Kidney tubule cell (primary cell): Measurements from ENCODE around the gene SERHL2.
"Not testable (repeated sequence)": the region's sequence is repeated elsewhere in the genome, so short reads cannot be mapped to it uniquely, and the experiment has no call there.

Experiments
- DNase-seq: peaks from one replicate; pipeline ENCODE4 v3.0.0-alpha.2; 2018; ENCODE audit warnings: low spot score

Gene SERHL2

DNA sequence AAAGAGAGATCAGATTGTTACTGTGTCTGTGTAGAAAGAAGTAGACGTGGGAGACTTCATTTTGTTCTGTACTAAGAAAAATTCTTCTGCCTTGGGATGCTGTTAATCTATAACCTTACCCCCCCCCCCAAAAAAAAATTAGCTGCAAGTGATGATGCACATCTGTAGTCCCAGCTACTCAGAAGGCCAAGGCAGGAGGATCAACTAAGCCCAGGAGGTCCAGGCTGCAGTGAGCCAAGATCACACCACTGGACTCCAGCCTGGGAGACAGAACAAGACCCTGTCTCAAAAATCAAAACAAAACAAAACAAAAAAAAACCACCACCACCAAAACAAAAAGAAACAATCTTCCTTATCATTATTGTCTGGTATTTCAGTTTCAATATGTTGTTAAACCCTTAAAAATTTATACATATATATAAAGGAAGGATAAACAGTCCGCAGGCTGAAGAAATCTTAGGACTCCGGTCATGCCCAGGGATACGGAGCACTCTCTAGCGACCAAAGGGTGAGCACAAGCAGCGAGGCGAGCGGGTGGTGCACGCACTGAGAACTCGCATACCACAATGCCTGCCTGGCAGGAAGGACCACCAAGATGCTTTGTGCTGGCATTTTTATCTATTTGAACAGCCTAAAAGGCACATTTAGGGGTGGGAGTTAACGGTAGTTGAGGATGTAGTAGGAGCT lies 54.5 kb downstream of the SERHL2 start:
- peak; percentile 38 for DNase-seq

DNA sequence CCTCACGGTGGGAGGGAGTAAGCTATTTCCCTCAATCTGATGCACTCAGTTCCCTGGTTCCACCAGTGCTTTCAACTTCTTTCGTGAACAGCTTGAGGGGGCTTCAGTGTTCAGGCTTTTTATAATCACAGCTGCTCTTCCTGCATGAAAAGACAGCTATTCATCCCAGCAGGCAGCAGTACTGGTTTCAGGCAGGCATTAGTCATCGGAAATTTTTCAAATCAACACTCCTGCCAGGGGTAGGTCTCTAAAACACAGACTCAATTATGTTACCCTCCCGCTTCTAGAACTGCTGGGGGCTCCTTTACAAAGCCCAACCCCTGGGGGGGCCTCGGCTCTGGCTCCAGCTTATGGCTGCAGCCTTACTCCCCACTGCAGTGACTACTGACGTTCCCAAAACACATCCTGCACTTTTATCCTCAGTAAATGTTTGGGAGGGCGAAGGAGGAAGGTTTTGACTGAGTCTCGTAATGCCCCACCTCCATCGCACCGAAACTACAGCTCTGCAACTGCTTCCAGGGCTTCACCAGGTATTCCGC lies 55.1 kb downstream of the SERHL2 start:
- DNase-seq: peak; percentile 69

DNA sequence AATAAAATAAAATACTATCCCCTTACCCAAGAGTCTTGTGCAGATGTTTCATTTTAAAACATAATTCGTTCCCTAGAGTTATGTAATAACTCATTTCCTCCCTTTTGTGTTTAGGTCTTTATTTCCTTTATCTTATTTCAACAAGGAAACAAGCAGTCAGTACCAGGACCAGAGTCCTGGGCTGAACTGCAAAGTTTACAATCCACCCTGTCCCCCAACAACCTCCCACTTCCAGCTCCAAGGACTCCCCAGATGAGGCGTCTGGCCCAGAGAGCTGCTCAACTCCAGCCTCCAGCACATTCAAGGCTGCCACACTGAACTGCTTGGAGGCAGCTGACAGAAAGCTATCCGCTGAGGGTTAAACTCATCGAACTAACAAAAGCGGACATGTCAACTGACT lies 56.4 kb downstream of the SERHL2 start:
- no peak for DNase-seq

DNA sequence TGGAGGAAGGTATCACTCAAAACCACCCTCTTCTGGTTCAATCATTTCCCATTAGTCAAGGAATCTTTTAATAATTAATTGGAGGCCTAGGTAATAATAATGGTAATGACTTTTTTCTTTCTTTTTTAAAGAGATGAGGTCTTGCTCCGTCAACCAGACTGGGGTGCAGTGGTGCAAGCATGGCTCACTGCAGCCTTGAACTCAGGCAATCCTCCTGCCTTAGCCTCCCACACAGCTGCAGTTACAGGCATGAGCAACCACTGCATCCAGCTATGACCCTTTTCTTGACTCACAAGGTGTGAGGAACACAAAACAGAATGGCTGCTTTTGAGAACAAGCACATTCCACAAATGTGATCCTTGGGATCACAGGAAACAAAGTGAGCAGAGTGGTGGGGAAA lies 57.3 kb downstream of the SERHL2 start:
- DNase-seq: peak; percentile 93

DNA sequence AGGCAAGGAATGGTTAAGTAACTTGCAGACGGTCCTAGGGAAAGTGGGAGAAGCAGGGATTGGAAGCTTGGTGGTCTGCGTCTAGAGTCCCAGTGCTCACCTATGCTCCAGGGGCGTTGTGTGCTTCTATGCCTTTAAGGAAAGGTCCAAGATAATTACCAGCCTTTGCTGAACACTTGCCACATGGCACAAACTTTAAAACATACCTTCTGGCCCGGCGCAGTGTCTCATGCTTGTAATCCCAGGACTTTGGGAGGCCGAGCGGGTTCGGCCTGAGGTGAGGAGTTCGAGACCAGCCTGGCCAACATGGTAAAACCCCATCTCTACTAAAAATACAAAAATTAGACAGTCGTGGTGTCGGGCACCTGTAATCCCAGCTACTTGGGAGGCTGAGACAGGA lies 58.6 kb downstream of the SERHL2 start:
- DNase-seq: no peak

DNA sequence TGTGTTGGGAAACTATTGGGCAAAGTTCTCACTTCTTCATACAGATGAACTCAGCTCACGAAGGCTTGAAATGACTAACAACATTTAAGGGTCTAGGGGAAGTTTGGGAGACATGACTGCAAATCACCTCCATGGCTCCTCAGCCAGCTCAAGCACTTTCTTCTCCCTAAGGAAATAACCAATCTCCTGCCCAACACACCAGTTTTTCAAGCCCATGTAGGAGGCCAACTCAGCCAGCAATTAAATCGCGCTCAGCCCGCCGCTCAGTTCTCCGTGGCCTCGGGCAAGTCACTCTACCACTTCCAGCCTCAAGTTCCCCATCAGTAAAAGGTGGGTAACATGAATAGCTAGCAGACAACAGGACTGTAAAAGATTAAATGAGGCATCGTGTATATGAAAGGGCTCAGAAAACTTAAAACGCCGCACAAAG lies 60.1 kb downstream of the SERHL2 start:
- DNase-seq: peak; percentile 42

DNA sequence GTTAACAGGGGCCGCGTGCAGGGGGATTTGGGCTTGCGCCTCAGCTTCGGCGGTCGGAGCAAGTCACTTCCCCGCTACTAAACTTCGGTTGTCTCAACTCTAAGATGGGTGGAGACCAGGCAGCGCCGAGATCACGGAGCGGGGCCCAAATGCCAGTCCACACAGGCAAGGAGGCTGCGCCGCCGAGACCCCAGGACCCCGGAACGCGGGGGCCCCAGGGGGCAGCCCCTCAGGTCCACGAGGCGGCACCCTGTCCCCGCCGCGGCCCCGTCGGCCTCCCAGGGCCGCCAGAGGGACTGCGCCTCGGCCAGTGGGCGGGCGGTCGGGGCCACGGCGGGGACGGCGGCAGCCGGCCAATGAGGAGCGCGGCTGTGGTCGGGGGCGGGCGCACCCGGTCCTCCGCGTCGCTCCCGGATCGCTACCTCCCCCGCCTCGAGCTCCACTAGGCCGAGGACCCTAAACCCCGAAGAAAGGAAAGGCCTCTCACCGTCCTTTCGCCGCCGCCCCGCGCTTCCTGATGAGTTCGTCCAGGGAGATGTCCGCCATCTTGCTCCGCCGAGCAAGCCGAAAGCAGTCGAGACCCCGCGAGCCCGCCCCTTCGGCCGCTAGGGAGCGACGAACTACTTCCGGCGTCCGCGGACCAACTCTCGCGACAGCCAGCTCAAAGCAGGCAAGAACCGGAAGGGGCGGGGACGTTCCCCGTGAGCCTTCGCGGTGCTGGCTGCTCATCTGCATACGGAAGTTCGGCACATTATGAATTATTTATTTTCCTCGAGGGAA lies 60.7 kb downstream of the SERHL2 start, which contains the start of gene POLDIP3:
TSS of gene POLDIP3 (minus strand) at position 572 of the 780 bp plus-strand sequence. CDS start at position 546, 26 bp downstream.
- DNase-seq: peak; percentile 98

DNA sequence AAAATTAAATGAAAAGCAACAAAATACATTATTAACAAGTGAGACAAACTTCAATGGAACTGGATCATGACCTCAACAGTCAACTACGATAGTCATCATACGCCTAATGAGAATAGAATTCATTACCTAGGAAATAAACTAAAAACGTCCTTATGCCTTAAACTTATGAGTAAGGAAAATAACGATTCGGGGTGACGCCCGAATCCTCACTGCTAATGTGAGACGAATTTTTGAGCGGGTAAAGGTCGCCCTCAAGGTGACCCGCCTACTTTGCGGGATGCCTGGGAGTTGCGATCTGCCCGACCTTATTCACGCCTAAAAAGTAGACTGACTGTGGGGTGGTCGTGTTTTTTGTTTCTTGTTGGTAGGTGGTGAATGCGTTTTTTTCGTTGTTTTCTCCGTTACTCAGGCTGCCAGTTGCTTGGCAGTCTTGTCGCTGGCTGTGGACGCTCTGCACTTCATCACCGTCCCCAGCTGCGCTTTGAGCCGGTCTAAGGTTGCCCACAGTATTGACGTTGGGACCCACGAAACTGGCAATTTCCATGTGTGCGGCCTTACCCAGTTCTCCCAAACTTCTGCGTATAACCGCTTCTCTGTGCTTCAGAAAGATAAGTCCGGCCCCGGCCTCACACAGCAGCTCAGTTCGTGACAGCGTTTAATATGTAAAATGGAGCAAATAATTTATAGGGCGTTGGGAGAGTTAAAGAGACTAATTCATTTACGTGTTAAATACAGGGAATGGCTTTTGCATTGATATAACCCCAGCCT lies 61.5 kb downstream of the SERHL2 start:
- DNase-seq: peak; percentile 100

DNA sequence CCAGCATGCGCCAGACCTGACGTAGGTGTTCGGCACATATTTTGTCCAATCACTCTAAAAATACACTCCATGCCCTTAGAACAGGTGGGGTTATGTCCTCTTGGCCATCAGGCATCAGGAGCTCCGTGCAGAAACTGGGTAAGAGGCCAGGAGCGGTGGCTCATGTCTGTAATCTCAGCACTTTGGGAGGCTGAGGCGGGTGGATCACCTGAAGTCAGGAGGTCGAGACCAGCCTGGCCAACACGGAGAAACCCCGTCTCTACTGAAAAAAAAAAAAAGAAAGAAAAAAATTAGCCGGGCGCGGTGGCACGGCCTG lies 62.1 kb downstream of the SERHL2 start:
- DNase-seq: not testable (repeated sequence)

DNA sequence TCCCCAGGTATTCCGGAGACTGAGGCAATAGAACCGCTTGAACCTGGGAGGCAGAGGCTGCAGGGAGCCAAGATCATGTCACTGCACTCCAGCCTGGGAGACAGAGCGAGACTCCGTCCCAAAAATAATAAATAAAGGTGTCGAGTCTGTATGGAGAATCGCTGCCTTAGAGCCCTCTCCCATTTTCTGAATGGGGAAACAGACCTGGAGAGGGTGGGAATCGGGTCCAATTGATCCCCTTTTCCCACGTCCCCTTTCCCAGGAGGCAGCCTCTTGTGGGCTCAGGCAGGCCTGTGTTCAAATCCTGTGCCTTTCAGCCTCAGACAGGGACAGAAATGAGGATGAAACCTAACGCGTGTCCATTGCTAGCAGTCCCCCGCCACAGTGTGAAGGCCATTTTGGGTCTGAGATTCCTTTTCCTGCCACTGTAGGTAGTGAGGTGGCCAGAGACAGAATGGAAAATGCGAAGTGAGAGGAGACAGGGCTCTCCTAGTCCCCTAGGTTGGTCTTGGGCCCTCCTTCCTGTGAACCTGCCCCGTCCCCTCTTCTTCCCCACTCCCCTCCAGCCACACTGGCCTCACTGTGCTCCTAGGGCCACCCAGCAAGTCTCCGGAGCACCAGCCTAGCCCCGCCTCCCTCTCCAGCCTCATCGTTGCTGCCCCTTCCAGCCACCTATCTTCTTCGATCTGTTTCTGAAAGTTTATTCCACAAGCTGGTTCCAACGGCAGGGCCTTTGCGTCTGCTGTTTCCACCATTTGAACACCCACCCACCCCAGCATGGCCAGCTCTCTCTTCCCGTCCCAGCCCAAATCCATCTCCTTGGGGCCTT lies 63.6 kb downstream of the SERHL2 start:
- no peak for DNase-seq

DNA sequence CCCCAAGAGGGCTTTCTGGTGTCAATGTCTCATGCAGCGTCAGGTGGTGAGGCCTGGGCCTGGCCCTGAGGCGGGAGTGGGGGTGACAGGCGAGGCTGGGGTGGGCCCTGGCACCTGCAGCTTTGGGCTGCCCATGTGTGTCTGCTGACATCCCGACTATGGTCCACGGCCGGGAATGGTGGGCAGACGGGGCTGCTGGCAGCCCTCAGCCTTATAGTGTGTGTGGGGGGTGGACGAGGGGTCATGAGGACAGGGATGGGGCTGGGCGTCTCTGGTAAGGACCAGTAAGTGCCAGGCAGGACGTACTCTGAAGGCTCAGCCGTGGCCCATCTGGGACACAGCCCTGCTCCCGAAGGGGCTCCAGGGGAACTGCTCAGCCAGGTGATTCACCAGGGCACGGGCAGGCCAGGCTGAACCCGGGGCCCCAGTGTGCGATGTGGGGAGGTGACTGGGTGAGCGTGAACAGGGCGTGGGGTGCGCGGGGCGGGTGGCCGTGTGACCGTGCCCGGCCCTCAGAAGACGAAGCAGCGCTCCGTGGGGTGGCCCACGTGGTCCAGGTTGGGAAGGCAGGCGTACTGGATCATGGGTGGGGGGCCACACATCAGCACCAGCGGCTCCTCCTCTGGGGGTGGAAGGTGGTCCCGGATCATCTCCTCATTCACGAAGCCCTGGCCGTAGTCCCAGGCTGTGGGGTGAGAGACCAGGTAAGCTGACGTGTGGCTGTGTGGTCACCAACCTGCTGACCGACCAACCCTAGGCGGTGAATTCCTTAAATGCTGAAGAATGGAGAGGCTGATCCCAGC lies 65.7 kb downstream of the SERHL2 start:
- DNase-seq: no peak

DNA sequence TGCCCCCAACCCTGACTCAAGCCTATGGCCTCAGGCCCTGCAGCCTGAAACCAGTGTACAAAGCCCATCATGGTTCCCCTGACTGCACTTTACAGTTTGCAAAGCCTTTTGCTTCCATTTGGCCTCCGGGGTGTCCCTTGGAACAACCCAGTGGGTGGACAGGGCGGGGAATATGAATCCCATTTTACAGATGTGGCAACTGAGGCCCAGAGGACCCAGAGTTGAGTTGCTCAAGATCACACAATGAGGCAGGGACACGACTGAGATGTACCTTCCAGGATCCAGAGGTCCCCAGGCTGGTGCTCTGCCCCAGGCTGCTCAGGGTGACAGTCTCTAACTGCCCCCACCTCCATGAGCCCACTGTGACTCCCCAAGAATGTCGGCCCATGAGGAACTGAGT lies 66.3 kb downstream of the SERHL2 start:
- DNase-seq: no peak

DNA sequence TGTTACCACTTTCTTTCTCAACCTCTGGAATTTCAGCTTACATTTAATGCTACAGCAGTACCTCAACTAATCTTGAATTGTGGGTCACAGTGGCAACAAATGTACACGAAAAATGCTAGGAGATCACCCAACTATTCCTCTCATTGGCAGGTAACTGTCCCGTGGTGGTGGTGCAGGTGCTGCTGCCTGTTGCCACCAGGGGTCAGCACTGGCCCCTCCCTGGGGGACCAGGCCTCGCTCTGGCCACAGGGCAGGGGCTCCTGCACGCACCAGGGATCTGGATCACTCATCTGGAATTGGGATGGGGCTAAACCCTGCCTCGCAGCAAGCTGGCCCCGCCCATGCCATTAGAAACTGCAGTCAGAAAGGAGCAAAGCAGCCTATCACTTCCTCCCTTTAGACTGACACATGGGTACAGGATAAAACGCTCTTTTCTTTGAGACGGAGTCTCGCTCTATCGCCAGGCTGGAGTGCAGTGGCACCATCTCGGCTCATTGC lies 67.8 kb downstream of the SERHL2 start:
- DNase-seq: peak; percentile 90

DNA sequence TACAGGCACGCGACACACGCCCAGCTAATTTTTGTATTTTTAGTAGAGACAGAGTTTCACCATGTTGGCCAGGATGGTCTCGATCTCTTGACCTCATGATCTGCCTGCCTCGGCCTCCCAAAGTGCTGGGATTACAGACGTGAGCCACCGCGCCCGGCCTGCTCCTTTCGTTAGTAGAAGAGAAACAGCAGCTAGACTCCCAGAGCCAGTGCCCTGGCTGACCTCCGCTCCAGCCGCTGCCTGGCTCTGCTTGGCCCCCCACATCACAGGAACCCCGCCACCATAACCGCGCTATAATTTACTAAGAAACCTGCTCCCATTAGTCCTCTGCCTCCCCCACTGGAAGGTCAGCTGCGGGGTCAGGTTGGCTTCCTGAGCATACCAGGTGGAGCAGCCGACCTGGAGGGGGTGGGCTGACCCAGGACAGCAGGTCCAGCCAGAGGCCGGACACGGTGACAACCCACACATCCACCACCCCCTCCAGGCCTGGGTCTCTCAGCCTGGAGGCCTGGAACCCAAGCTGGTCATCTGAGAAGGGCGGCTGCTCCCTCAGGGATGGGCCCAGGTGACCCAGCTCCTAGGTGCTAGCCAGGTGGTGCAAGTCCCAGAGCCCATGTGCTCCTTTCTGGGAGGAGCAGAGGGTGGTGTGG lies 68.4 kb downstream of the SERHL2 start:
- DNase-seq: no peak

DNA sequence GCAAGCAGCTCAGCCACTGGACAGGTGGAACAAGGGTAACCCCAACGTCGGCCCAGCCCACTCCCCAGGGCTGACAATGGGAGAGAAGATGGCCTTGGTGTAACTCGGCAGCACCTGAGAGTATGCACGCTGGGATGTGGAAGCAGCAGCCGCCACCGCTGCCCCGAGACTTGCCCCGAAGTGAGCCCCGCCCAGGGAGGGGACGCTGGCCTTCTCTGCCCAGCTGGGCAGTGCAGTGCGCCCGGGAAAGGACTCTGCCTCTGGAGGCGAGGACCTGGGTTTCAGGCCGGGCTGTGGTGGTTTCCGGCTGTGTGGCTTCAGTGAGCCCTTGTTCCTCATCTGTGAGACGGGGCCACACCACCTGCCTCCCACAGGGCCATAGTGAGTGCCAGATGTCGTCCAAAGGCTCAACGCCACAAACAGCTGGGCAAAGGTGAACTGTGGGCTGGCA lies 69.6 kb downstream of the SERHL2 start:
- DNase-seq: no peak
